ENCODE measurements around the gene CFAP46. TPM values are rescaled to one million over a fixed set of nuclear protein-coding genes. Genes with fewer than 3 reads are reported as not detected.

CFAP46 gene
- total and polyA plus RNA-seq, 9 of the 15 experiments (the other 6 are each of a cell fraction or from before 2014, with no cell fraction given) = not detected

GRCh38 chr10:132847416-132847777, 95.0 kb downstream of the CFAP46 start:
- H3K9ac ChIP-seq (ENCODE audit: insufficient read depth in 1 of 2, low read depth in 2 of 2, low read length in 2 of 2) = no peak overlapping the region
- ATAC-seq = no peak
- H3K4me2 ChIP-seq (ENCODE audit: insufficient read depth, low read length) = no peak overlapping the region
- TF ChIP-seq ELF1 (tag; IDR thresholded peaks at IDR 0.05) (no peak), POLR3G (IDR thresholded peaks at IDR 0.05; ENCODE audit: extremely low read depth, insufficient read length, insufficient replicate concordance) (no peak), STAG1 (CRISPR knock-in tag; IDR thresholded peaks at IDR 0.05; ENCODE audit: borderline replicate concordance) (no peak)
- CTCF ChIA-PET (ENCODE audit: low intra/inter-chr PET ratio) = no interaction called here
- H3K9me3 ChIP-seq (replicated peaks; ENCODE audit: control insufficient read depth, insufficient read depth, low read depth, low read length) = no peaks in the 10 kb centered on the region
- H3K4me3 ChIP-seq = no peak overlapping the region
- H3K27me3 ChIP-seq (ENCODE audit: control insufficient read depth in 2 of 2, insufficient read depth in 2 of 2, low read length in 2 of 2) = peaks cover 11 to 60% of the 10 kb centered on the region in 2 experiments
- H3K36me3 ChIP-seq (ENCODE audit: control insufficient read depth, insufficient read depth, low read length) = no peaks in the 10 kb centered on the region
- POLR2A ChIA-PET = no interaction called here
- in situ Hi-C loops (cut with MboI) (no loop called here), intact Hi-C loops (cut with micrococcal nuclease) (no loop called here)
- no peak overlapping the region for H2AFZ ChIP-seq (ENCODE audit: low read depth, low read length)
- H3K27ac ChIP-seq (ENCODE audit: extremely low read depth, low read depth, low read length) = no peak overlapping the region
- FAIRE-seq = no peak
- H4K20me1 ChIP-seq (replicated peaks; ENCODE audit: control insufficient read depth, insufficient read depth, low read length) = peaks cover 5% of the 10 kb centered on the region; the same call in 1 of the 2 replicates
- no TSS peak for BruUV-seq (replicated peaks)
- 17% methylated on average over 3 of the region's 10 CpGs for WGBS (ENCODE audit: insufficient coverage, low coverage, missing lambda C conversion rate)
- DNase-seq (ENCODE audit: extremely low read depth in 1 of 4, low spot score in 3 of 4) = no peak
- H3K79me2 ChIP-seq (ENCODE audit: control insufficient read depth, insufficient read depth, low read length) = no peaks in the 10 kb centered on the region
- no peaks in the 10 kb centered on the region for H3K9me1 ChIP-seq (ENCODE audit: control insufficient read depth, insufficient read depth, low read length)
- peaks cover 0 to 8% of the 10 kb centered on the region in 2 experiments; a peak in 2 of 5 replicates for H3K4me1 ChIP-seq (replicated peaks in 1 of 2; ENCODE audit: control insufficient read depth in 2 of 2, insufficient read depth in 2 of 2, low read length in 2 of 2)

DNA sequence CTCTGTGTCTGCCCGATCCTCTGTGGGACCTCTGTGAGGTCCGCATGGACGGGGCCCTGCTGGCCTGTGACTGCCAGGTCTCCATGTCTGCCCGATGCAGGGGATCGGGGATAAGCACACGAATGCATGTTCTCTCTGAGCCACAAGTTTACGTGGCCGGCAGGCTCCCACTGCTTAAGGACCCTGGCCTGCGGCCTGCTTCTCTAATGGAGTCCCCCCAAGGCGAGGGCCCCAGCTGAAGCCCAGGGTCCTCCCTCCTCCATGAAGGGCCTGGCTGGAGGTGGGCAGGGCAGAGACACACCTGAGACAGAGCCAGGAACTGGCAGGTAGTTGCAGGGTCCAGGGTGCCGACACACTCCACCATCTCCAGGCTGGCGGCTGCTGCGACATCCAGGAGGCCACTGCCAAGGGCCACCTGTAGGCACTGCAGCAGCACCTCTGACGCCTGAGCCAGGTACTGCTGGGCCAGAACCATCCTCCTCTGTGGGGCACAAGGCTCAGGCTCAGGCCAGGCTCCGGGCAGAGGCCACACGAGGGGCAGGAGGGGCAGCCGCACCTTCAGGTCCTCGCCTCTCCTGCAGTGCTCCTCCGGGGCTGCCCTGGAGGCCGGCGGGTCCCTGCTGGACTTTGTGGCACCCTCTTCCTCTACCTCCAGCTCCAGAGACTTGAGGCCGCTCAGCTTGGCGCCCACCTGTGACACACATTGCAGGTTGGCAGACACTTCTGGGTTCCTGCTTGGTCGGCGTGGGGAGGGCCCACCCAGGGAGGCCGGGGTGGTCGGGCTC, 95.5 kb downstream of the CFAP46 start:
- FAIRE-seq = no peak
- Histone ChIP-seq H3K4me3 (no peak overlapping the region), H3K4me2 (ENCODE audit: insufficient read depth, low read length) (no peak overlapping the region), H3K79me2 (ENCODE audit: control insufficient read depth, insufficient read depth, low read length) (no peaks in the 10 kb centered on the region), H3K9ac (ENCODE audit: insufficient read depth in 1 of 2, low read depth in 2 of 2, low read length in 2 of 2) (no peak overlapping the region), H3K4me1 (replicated peaks in 1 of 2; ENCODE audit: control insufficient read depth in 2 of 2, insufficient read depth in 2 of 2, low read length in 2 of 2) (peaks cover 0 to 8% of the 10 kb centered on the region in 2 experiments; a peak in 2 of 5 replicates), H3K27ac (ENCODE audit: extremely low read depth, low read depth, low read length) (no peak overlapping the region), H3K9me3 (replicated peaks; ENCODE audit: control insufficient read depth, insufficient read depth, low read depth, low read length) (no peaks in the 10 kb centered on the region), H3K36me3 (ENCODE audit: control insufficient read depth, insufficient read depth, low read length) (no peaks in the 10 kb centered on the region), H3K27me3 (ENCODE audit: control insufficient read depth in 2 of 2, insufficient read depth in 2 of 2, low read length in 2 of 2) (peaks cover 11 to 60% of the 10 kb centered on the region in 2 experiments), H4K20me1 (replicated peaks; ENCODE audit: control insufficient read depth, insufficient read depth, low read length) (peaks cover 5% of the 10 kb centered on the region; the same call in 1 of the 2 replicates), H2AFZ (ENCODE audit: low read depth, low read length) (no peak overlapping the region), H3K9me1 (ENCODE audit: control insufficient read depth, insufficient read depth, low read length) (no peaks in the 10 kb centered on the region)
- in situ Hi-C loops (cut with MboI) = no loop called here
- no peak for ATAC-seq
- no TSS peak for BruUV-seq (replicated peaks)
- intact Hi-C loops (cut with micrococcal nuclease) = no loop called here
- WGBS (ENCODE audit: insufficient coverage, low coverage, missing lambda C conversion rate) = under 1% methylated on average over 20 of the region's 27 CpGs
- ChIA-PET POLR2A (no interaction called here), CTCF (ENCODE audit: low intra/inter-chr PET ratio) (no interaction called here)
- no peak for DNase-seq (ENCODE audit: extremely low read depth in 1 of 4, low spot score in 3 of 4)
- TF ChIP-seq CBX1 (IDR thresholded peaks at IDR 0.05; ENCODE audit: low read depth) (no peak), ZNF324 (CRISPR knock-in tag; IDR thresholded peaks at IDR 0.05) (no peak), TEAD2 (tag; IDR thresholded peaks at IDR 0.05) (no peak), ZKSCAN3 (CRISPR knock-in tag; IDR thresholded peaks at IDR 0.05) (no peak), RFX1 (IDR thresholded peaks at IDR 0.05) (no peak), ZNF696 (CRISPR knock-in tag; conservative IDR thresholded peaks at IDR 0.05) (no peak), ZHX1 (conservative IDR thresholded peaks at IDR 0.05; ENCODE audit: low read length) (no peak), KLF13 (tag; IDR thresholded peaks at IDR 0.05; ENCODE audit: borderline replicate concordance, low read depth) (no peak), POU5F1 (IDR thresholded peaks at IDR 0.05; ENCODE audit: borderline replicate concordance, low read depth, low read length, partially characterized antibody) (no peak), PTTG1 (tag; IDR thresholded peaks at IDR 0.05; ENCODE audit: low read depth) (no peak), ZNF699 (CRISPR knock-in tag; IDR thresholded peaks at IDR 0.05; ENCODE audit: insufficient replicate concordance) (no peak)
